ENCODE data around the gene ZNF548.
"Not testable (repeated sequence)": the region's sequence is repeated elsewhere in the genome, so short reads cannot be mapped to it uniquely, and the experiment has no call there.

- TF ChIP-seq CTCF, POLR2A, EP300 (IDR thresholded peaks at IDR 0.05): not testable (repeated sequence)
Observed at GRCh38 chr19:57374647-57375046, 15.0 kb upstream of the ZNF548 start.
